ENCODE results near the gene TF.

Gene TF

GRCh38 chr3:133805384-133805701 is 59.1 kb downstream of the TF start:
- no peak for TF ChIP-seq CTCF (IDR thresholded peaks at IDR 0.05; ENCODE audit: insufficient read depth, low read depth, low read length, missing control alignments)
- DNase-seq (ENCODE audit: low read depth): no peak
- H3K4me3 ChIP-seq (ENCODE audit: low read length): peak overlapping the region; percentile 89

- DNase-seq (ENCODE audit: low read depth): peak; percentile 97
- peak within 1 kb of the TSS; percentile 89 for H3K4me3 ChIP-seq (ENCODE audit: low read length)
- TF ChIP-seq CTCF (IDR thresholded peaks at IDR 0.05; ENCODE audit: insufficient read depth, low read depth, low read length, missing control alignments): no peak
Observed at GRCh38 chr3:133805702-133806475, 59.7 kb downstream of the TF start, which contains the start of gene SRPRB. TSS of gene SRPRB (plus strand) at chr3:133805815. CDS start at chr3:133805849, 34 bp downstream.

GRCh38 chr3:133812872-133813271 is 66.7 kb downstream of the TF start:
- no peak overlapping the region for H3K4me3 ChIP-seq (ENCODE audit: low read length)
- TF ChIP-seq CTCF (IDR thresholded peaks at IDR 0.05; ENCODE audit: insufficient read depth, low read depth, low read length, missing control alignments): no peak
- DNase-seq (ENCODE audit: low read depth): no peak

GRCh38 chr3:133815386-133815785 is 69.2 kb downstream of the TF start:
- no peak for DNase-seq (ENCODE audit: low read depth)
- H3K4me3 ChIP-seq (ENCODE audit: low read length): no peak overlapping the region
- TF ChIP-seq CTCF (IDR thresholded peaks at IDR 0.05; ENCODE audit: insufficient read depth, low read depth, low read length, missing control alignments): no peak

DNA sequence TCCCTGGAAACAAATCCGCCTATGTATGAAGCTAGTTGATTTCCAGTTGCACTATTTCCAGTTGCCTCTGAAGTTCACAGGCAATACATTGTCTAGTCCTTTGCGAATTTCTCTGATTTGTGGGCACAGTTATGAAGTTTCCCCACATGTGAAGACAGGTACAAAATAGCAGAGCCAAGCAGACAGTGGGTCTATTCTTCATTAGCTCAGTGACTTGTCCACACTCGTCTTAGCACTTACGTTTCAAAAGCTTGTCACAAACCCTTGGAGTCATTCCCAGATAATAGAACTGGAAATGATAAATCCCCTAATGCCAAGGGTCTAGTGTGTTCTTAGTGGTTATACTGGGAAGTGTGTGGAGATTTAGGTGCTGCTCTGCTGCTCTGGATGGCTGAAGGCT is 73.9 kb downstream of the TF start:
- TF ChIP-seq CTCF (IDR thresholded peaks at IDR 0.05; ENCODE audit: insufficient read depth, low read depth, low read length, missing control alignments): no peak
- peak; percentile 48 for DNase-seq (ENCODE audit: low read depth)
- no peak overlapping the region for H3K4me3 ChIP-seq (ENCODE audit: low read length)

DNA sequence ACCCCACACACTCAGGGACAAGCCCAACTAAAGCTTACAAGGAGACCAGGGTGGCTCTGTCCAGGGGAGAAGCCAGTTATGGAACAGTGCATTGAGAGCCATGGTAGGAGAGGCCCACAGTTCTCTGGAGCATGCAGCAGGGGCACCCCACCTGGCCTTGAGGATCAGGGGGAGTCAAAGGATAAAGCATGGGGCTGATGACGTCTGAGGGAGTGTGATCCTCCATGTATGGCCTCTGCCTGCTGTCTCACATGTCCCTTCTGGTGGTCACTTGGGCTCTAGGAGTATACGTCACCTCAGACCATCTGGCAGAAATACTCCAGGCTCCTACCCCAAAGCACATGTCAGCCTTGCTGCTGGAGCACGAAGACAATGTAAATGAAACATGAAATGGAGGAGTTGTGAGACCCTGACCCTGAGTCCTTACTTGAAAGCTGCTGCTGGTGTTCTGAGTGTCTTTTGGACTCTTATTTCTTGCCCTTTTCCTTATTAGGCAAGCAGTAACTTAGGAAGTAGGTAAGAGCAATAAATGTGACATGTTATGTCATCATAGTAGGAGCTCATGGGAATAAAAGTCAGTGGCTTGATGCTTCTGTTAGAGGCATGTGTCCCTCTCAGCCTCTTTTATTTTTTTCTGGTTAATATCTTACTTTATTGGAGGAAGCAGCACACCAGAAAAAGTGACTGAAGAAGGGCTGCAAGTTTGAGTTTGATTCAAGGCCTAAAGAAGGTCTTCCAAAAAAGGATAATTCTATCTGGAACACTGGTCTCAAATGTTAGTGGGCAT is 74.9 kb downstream of the TF start:
- no peak for DNase-seq (ENCODE audit: low read depth)
- no peak overlapping the region for H3K4me3 ChIP-seq (ENCODE audit: low read length)
- no peak for TF ChIP-seq CTCF (IDR thresholded peaks at IDR 0.05; ENCODE audit: insufficient read depth, low read depth, low read length, missing control alignments)

All from epithelial cell of esophagus (primary cell).